GM12891 (cell line): Measurements from ENCODE around the gene LITAFD.
A peak's percentile ranks its signal among the peaks of the same experiment; 100 is the strongest.
"Not testable (repeated sequence)": the region's sequence is repeated elsewhere in the genome, so short reads cannot be mapped to it uniquely, and the experiment has no call there.

Experiments used
- DNase-seq: peaks from one replicate; pipeline ENCODE4 v3.0.0; 2011; ENCODE audit warnings: low spot score; ENCODE audit not compliant: insufficient read length
- FAIRE-seq: peaks from 2 replicates; lab custom pipeline; 2011; peaks lifted over from hg19 to GRCh38; lab: Jason Lieb, UNC
- PAX5 ChIP-seq: IDR thresholded peaks from 2 replicates; pipeline ENCODE4 v1.6.1; 2011; ENCODE audit warnings: low read length, moderate library complexity, mild to moderate bottlenecking; ENCODE audit not compliant: insufficient read depth, severe bottlenecking
- POLR2A ChIP-seq: IDR thresholded peaks from 2 replicates; pipeline ENCODE4 v1.6.1; 2011; ENCODE audit warnings: low read depth, low read length, control low read depth
- POLR2AphosphoS5 ChIP-seq: IDR thresholded peaks from 2 replicates; pipeline ENCODE4 v1.6.1; 2011; ENCODE audit warnings: low read depth, low read length, control low read depth
- POU2F2 ChIP-seq: IDR thresholded peaks from 2 replicates; pipeline ENCODE4 v1.6.1; 2011; ENCODE audit warnings: low read depth, mild to moderate bottlenecking, control low read depth, low read length, moderate library complexity
- SPI1 ChIP-seq: IDR thresholded peaks from 2 replicates; pipeline ENCODE4 v1.6.1; 2011; ENCODE audit warnings: low read depth, low read length, control low read depth
- TAF1 ChIP-seq: IDR thresholded peaks from 2 replicates; pipeline ENCODE4 v1.6.1; 2011; ENCODE audit warnings: low read depth, low read length, control low read depth

The LITAFD gene

GRCh38 chr16:8872967-8873865 lies 8.9 kb upstream of the LITAFD start:
- DNase-seq (no peak), FAIRE-seq (no peak)
- no peak for TF ChIP-seq POLR2A
- no peak for TF ChIP-seq PAX5
- no peak for TF ChIP-seq POU2F2
- no peak for TF ChIP-seq TAF1
- no peak for TF ChIP-seq SPI1
- TF ChIP-seq POLR2AphosphoS5 = no peak

GRCh38 chr16:8873866-8874195 lies 8.3 kb upstream of the LITAFD start:
- not testable (repeated sequence) for FAIRE-seq

GRCh38 chr16:8874388-8874787 lies 7.8 kb upstream of the LITAFD start:
- TF ChIP-seq POU2F2 (no peak), POLR2A (no peak), POLR2AphosphoS5 (no peak)
- no peak for FAIRE-seq

More at GRCh38 chr16:8873866-8874195, 8.3 kb upstream of the LITAFD start:
- DNase-seq = not testable (repeated sequence)

GRCh38 chr16:8875317-8875716 lies 6.8 kb upstream of the LITAFD start:
- not testable (repeated sequence) for FAIRE-seq, DNase-seq

More at GRCh38 chr16:8874388-8874787, 7.8 kb upstream of the LITAFD start:
- DNase-seq = no peak

GRCh38 chr16:8877894-8878522 lies 4.1 kb upstream of the LITAFD start:
- FAIRE-seq = no peak
- no peak for DNase-seq
- TF ChIP-seq POLR2AphosphoS5 (no peak), POU2F2 (no peak), POLR2A (no peak), SPI1 (no peak)

- no peak for DNase-seq
- FAIRE-seq = no peak
- TF ChIP-seq POLR2A = no peak
- no peak for TF ChIP-seq POLR2AphosphoS5
- no peak for TF ChIP-seq POU2F2
- no peak for TF ChIP-seq PAX5
- TF ChIP-seq TAF1 = no peak
- no peak for TF ChIP-seq SPI1
Measured at GRCh38 chr16:8878523-8878911, 3.6 kb upstream of the LITAFD start.

GRCh38 chr16:8880839-8881510 lies 1.2 kb upstream of the LITAFD start:
- no peak for DNase-seq
- FAIRE-seq = no peak

GRCh38 chr16:8882725-8883377 lies 700 bp downstream of the LITAFD start:
- FAIRE-seq = no peak
- no peak for TF ChIP-seq TAF1
- TF ChIP-seq POLR2AphosphoS5 = no peak
- TF ChIP-seq POU2F2 = no peak
- no peak for TF ChIP-seq PAX5
- TF ChIP-seq SPI1 = no peak
- no peak for TF ChIP-seq POLR2A
- no peak for DNase-seq

More at GRCh38 chr16:8880839-8881510, 1.2 kb upstream of the LITAFD start:
- TF ChIP-seq SPI1 = no peak
- no peak for TF ChIP-seq POU2F2
- TF ChIP-seq POLR2AphosphoS5 = no peak
- no peak for TF ChIP-seq TAF1
- TF ChIP-seq POLR2A = no peak
- no peak for TF ChIP-seq PAX5

- no peak for DNase-seq
- FAIRE-seq = peak; percentile 26
- TF ChIP-seq POLR2AphosphoS5 = peak; percentile 57; the same call in 1 of the 2 replicates
- TF ChIP-seq PAX5 = no peak
- TF ChIP-seq POU2F2 = 0 out of 2 replicates have a peak, but pooled peaks have one; percentile 36
Measured at GRCh38 chr16:8885674-8886592, 3.8 kb downstream of the LITAFD start.
